ENCODE results near the gene DRAM1. TPM values are rescaled to one million over a fixed set of nuclear protein-coding genes. Genes with fewer than 3 reads are reported as not detected.
A peak's percentile ranks its signal among the peaks of the same experiment; 100 is the strongest.

DRAM1 gene
- total and polyA plus RNA-seq, 9 of the 15 experiments (the other 6 are each of a cell fraction or from before 2014, with no cell fraction given) = 1.4 to 4.3 (median 2.7) TPM

DNA sequence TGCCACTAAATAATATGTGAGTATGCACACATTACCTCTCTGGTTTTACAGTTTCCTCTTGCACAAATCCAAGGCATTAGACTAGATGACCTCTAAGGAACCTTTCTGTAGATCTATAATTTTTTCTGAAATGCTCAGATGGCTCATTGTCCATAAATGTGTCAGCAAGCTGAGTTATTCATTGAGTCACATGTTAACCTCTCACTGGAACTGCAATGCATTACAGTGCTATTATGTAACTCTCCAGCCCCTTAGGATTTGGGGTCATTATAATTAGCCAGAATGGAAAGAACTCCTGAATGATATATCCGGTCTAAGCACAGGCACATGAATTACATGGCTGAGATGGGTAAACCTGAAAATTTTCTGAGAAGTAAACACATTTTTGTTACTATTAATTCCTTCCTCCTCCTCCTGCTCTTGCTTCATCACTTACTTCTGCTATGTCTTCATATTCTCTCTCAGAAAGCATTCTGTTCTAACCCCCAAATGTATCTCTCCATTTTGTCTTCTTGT, 20.3 kb upstream of the DRAM1 start:
- intact Hi-C loops (cut with micrococcal nuclease) = no loop called here
- in situ Hi-C loops (cut with MboI) = no loop called here
- BruUV-seq (replicated peaks) = no TSS peak
- Histone ChIP-seq H3K27me3 (ENCODE audit: control insufficient read depth in 2 of 2, insufficient read depth in 2 of 2, low read length in 2 of 2) (no peaks in the 10 kb centered on the region; a peak in 1 of 5 replicates), H3K9ac (ENCODE audit: insufficient read depth in 1 of 2, low read depth in 2 of 2, low read length in 2 of 2) (no peak overlapping the region), H2AFZ (ENCODE audit: low read depth, low read length) (peak overlapping the region; percentile 69), H3K9me3 (replicated peaks; ENCODE audit: control insufficient read depth, insufficient read depth, low read depth, low read length) (peaks cover 3% of the 10 kb centered on the region; the same call in 1 of the 2 replicates), H3K9me1 (ENCODE audit: control insufficient read depth, insufficient read depth, low read length) (no peaks in the 10 kb centered on the region), H3K36me3 (ENCODE audit: control insufficient read depth, insufficient read depth, low read length) (no peaks in the 10 kb centered on the region), H4K20me1 (replicated peaks; ENCODE audit: control insufficient read depth, insufficient read depth, low read length) (no peaks in the 10 kb centered on the region), H3K4me1 (replicated peaks in 1 of 2; ENCODE audit: control insufficient read depth in 2 of 2, insufficient read depth in 2 of 2, low read length in 2 of 2) (peaks cover 19 to 37% of the 10 kb centered on the region in 2 experiments), H3K27ac (ENCODE audit: extremely low read depth, low read depth, low read length) (no peak overlapping the region), H3K4me2 (ENCODE audit: insufficient read depth, low read length) (no peak overlapping the region; the same call in 1 of the 2 replicates), H3K4me3 (no peak overlapping the region), H3K79me2 (ENCODE audit: control insufficient read depth, insufficient read depth, low read length) (no peaks in the 10 kb centered on the region)
- WGBS (ENCODE audit: insufficient coverage, low coverage, missing lambda C conversion rate) = 80% methylated on average over 1 of the region's 1 CpG
- no peak for FAIRE-seq
- no peak for DNase-seq (ENCODE audit: extremely low read depth in 1 of 4, low spot score in 3 of 4)
- CTCF ChIA-PET (ENCODE audit: low intra/inter-chr PET ratio) = no interaction called here
- ATAC-seq = no peak
- POLR2A ChIA-PET = interaction anchor here (1.0 to 1.5 kb wide), 2 partner anchors 9 to 20 kb away, joined by 4 read pairs; partner anchors contain the start of gene DRAM1
- TF ChIP-seq, protein P1, sequence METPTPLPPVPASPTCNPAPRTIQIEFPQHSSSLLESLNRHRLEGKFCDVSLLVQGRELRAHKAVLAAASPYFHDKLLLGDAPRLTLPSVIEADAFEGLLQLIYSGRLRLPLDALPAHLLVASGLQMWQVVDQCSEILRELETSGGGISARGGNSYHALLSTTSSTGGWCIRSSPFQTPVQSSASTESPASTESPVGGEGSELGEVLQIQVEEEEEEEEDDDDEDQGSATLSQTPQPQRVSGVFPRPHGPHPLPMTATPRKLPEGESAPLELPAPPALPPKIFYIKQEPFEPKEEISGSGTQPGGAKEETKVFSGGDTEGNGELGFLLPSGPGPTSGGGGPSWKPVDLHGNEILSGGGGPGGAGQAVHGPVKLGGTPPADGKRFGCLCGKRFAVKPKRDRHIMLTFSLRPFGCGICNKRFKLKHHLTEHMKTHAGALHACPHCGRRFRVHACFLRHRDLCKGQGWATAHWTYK (CRISPR knock-in tag; IDR thresholded peaks at IDR 0.05) = no peak
- TF ChIP-seq MTA1 (IDR thresholded peaks at IDR 0.05; ENCODE audit: borderline replicate concordance) (no peak), IRF2 (CRISPR knock-in tag; IDR thresholded peaks at IDR 0.05) (no peak), LCOR (CRISPR knock-in tag; IDR thresholded peaks at IDR 0.05) (no peak), JUND (IDR thresholded peaks at IDR 0.05; ENCODE audit: borderline replicate concordance, low read depth, low read length) (0 out of 2 replicates have a peak, but pooled peaks have one; percentile 8), JUND (tag; IDR thresholded peaks at IDR 0.05; ENCODE audit: borderline replicate concordance, low read depth, low read length) (no peak), SMARCB1 (IDR thresholded peaks at IDR 0.05; ENCODE audit: insufficient read length, low read depth) (no peak), KLF13 (tag; IDR thresholded peaks at IDR 0.05; ENCODE audit: borderline replicate concordance, low read depth) (no peak), NR2C1 (IDR thresholded peaks at IDR 0.05) (no peak), NR2C1 (tag; IDR thresholded peaks at IDR 0.05) (0 out of 2 replicates have a peak, but pooled peaks have one; percentile 29), DPF2 (IDR thresholded peaks at IDR 0.05) (peak; percentile 26; the same call in 1 of the 2 replicates), EZH2 (IDR thresholded peaks at IDR 0.05; ENCODE audit: borderline replicate concordance, low read depth, low read length) (no peak), NRF1 (conservative IDR thresholded peaks at IDR 0.05 in 1 of 2, IDR thresholded peaks at IDR 0.05 in 1 of 2) (no peak), GATAD2A (IDR thresholded peaks at IDR 0.05) (no peak), NR2C2 (CRISPR knock-in tag; IDR thresholded peaks at IDR 0.05) (no peak), NR2C2 (tag; IDR thresholded peaks at IDR 0.05) (peak; percentile 42; the same call in 1 of the 2 replicates)
- TF ChIP-seq, protein P2, sequence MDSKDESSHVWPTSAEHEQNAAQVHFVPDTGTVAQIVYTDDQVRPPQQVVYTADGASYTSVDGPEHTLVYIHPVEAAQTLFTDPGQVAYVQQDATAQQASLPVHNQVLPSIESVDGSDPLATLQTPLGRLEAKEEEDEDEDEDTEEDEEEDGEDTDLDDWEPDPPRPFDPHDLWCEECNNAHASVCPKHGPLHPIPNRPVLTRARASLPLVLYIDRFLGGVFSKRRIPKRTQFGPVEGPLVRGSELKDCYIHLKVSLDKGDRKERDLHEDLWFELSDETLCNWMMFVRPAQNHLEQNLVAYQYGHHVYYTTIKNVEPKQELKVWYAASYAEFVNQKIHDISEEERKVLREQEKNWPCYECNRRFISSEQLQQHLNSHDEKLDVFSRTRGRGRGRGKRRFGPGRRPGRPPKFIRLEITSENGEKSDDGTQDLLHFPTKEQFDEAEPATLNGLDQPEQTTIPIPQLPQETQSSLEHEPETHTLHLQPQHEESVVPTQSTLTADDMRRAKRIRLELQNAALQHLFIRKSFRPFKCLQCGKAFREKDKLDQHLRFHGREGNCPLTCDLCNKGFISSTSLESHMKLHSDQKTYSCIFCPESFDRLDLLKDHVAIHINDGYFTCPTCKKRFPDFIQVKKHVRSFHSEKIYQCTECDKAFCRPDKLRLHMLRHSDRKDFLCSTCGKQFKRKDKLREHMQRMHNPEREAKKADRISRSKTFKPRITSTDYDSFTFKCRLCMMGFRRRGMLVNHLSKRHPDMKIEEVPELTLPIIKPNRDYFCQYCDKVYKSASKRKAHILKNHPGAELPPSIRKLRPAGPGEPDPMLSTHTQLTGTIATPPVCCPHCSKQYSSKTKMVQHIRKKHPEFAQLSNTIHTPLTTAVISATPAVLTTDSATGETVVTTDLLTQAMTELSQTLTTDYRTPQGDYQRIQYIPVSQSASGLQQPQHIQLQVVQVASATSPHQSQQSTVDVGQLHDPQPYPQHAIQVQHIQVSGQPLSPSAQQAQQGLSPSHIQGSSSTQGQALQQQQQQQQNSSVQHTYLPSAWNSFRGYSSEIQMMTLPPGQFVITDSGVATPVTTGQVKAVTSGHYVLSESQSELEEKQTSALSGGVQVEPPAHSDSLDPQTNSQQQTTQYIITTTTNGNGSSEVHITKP (IDR thresholded peaks at IDR 0.05; ENCODE audit: partially characterized antibody) = peak; percentile 53
- TF ChIP-seq, protein P3, sequence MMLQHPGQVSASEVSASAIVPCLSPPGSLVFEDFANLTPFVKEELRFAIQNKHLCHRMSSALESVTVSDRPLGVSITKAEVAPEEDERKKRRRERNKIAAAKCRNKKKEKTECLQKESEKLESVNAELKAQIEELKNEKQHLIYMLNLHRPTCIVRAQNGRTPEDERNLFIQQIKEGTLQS (IDR thresholded peaks at IDR 0.05) = peak; percentile 32; the same call in 1 of the 2 replicates
- TF ChIP-seq, protein P3 (CRISPR knock-in tag; conservative IDR thresholded peaks at IDR 0.05) = no peak

All from K562 (cell line).